ENCODE measurements around the gene RIC1. TPM values are rescaled to one million over a fixed set of nuclear protein-coding genes. Genes with fewer than 3 reads are reported as not detected.

RIC1 gene
- total and polyA plus RNA-seq, 2 of the 8 experiments (the other 6 are each of a cell fraction or from before 2014, with no cell fraction given) = 10.7 to 24.5 TPM

GRCh38 chr9:5715548-5716127 is 86.7 kb downstream of the RIC1 start:
- no peak overlapping the region for H2AFZ ChIP-seq (ENCODE audit: low read length)
- POLR2A ChIA-PET (ENCODE audit: partially characterized antibody) = no interaction called here
- H3K4me3 ChIP-seq (ENCODE audit: extremely low read depth in 1 of 4, insufficient read depth in 2 of 4, low read depth in 3 of 4, low read length in 4 of 4) = no peak overlapping the region
- H3K14ac ChIP-seq (ENCODE audit: insufficient read length) = no peak overlapping the region
- no peak overlapping the region for H2BK5ac ChIP-seq (ENCODE audit: low read depth, low read length)
- no peak overlapping the region for H3K18ac ChIP-seq (ENCODE audit: extremely low read depth, low read length)
- H3K4me2 ChIP-seq (ENCODE audit: insufficient read depth in 1 of 2, low read depth in 2 of 2, low read length in 2 of 2) = no peak overlapping the region
- H3K56ac ChIP-seq (replicated peaks; ENCODE audit: insufficient read length, low read depth, low read length) = no peak overlapping the region
- H2BK15ac ChIP-seq (ENCODE audit: low read length) = no peak overlapping the region
- no peaks in the 10 kb centered on the region for H3K79me2 ChIP-seq (ENCODE audit: control insufficient read depth in 1 of 2, insufficient read depth in 2 of 2, low read length in 2 of 2)
- H2BK120ac ChIP-seq (replicated peaks; ENCODE audit: low read depth, low read length) = no peak overlapping the region
- no peak overlapping the region for H2BK12ac ChIP-seq (ENCODE audit: low read depth, low read length)
- H2BK20ac ChIP-seq (ENCODE audit: low read length) = no peak overlapping the region
- no peak for DNase-seq (ENCODE audit: low read depth in 1 of 2, low spot score in 2 of 2)
- H3K27ac ChIP-seq (ENCODE audit: low read depth, low read length) = no peak overlapping the region
- no peak overlapping the region for H4K8ac ChIP-seq (ENCODE audit: extremely low read depth, insufficient read depth, low read length)
- CTCF ChIA-PET (ENCODE audit: partially characterized antibody) = interaction anchor here (1.0 to 1.7 kb wide), 3 partner anchors 11 to 19 kb away, joined by 4 to 6 read pairs (median 6); no protein-coding TSS in a partner anchor
- no peaks in the 10 kb centered on the region for H3K4me1 ChIP-seq (replicated peaks in 1 of 4; ENCODE audit: control insufficient read depth in 3 of 4, insufficient read depth in 4 of 4, low read length in 3 of 4)
- H3K9ac ChIP-seq (replicated peaks in 1 of 4; ENCODE audit: extremely low read depth in 1 of 4, low read depth in 3 of 4, low read length in 3 of 4) = no peak overlapping the region
- H3K36me3 ChIP-seq (ENCODE audit: control insufficient read depth in 2 of 4, insufficient read depth in 4 of 4, low read length in 3 of 4) = peaks cover 0 to 9% (median 0%) of the 10 kb centered on the region in 4 experiments; a peak in 3 of 8 replicates
- 88% methylated on average over 5 of the region's 5 CpGs; no CpG with 5 or more reads in 1 of the 2 experiments for WGBS, 2 experiments (ENCODE audit: extremely low coverage in 1 of 2, insufficient coverage in 1 of 2, insufficient read length in 1 of 2, insufficient replicate concordance in 2 of 2, low coverage in 1 of 2, low lambda C conversion rate in 2 of 2, missing lambda C conversion rate in 1 of 2)
- H3K4ac ChIP-seq (replicated peaks; ENCODE audit: insufficient read length, low read depth, low read length) = no peak overlapping the region
- TF ChIP-seq GTF2F1 (IDR thresholded peaks at IDR 0.05; ENCODE audit: borderline replicate concordance, low read depth, low read length) (no peak), NRF1 (IDR thresholded peaks at IDR 0.05; ENCODE audit: low read depth, low read length) (no peak), FOSL1 (IDR thresholded peaks at IDR 0.05; ENCODE audit: insufficient read depth, low read depth, low read length) (no peak), SP2 (IDR thresholded peaks at IDR 0.05; ENCODE audit: low read length) (no peak), RNF2 (IDR thresholded peaks at IDR 0.05; ENCODE audit: borderline replicate concordance, low read depth, low read length, missing control alignments, poor library complexity, severe bottlenecking) (no peak), TCF12 (IDR thresholded peaks at IDR 0.05; ENCODE audit: low read depth, low read length) (no peak), SIX5 (IDR thresholded peaks at IDR 0.05; ENCODE audit: low read depth, low read length) (no peak), TBP (IDR thresholded peaks at IDR 0.05; ENCODE audit: low read depth, low read length) (no peak), USF2 (IDR thresholded peaks at IDR 0.05; ENCODE audit: low read length) (no peak), SUZ12 (IDR thresholded peaks at IDR 0.05; ENCODE audit: low read length) (no peak), JUN (IDR thresholded peaks at IDR 0.05; ENCODE audit: low read depth, low read length) (no peak), SP1 (IDR thresholded peaks at IDR 0.05; ENCODE audit: low read depth, low read length) (no peak)
- no peak overlapping the region for H2AK5ac ChIP-seq (ENCODE audit: low read depth, low read length)
- H3K23me2 ChIP-seq (ENCODE audit: low read depth, low read length) = no peaks in the 10 kb centered on the region
- no peak overlapping the region for H3K23ac ChIP-seq (ENCODE audit: insufficient read length)
- FAIRE-seq = no peak
- no peaks in the 10 kb centered on the region for H3K79me1 ChIP-seq (ENCODE audit: low read depth, low read length)
- no peaks in the 10 kb centered on the region for H3K27me3 ChIP-seq (replicated peaks in 1 of 4; ENCODE audit: control insufficient read depth in 3 of 4, extremely low read depth in 1 of 4, insufficient read depth in 3 of 4, low read length in 3 of 4)
- peaks cover 0 to 2% of the 10 kb centered on the region in 2 experiments for H4K20me1 ChIP-seq (replicated peaks in 1 of 2; ENCODE audit: control insufficient read depth in 1 of 2, insufficient read depth in 2 of 2, low read length in 2 of 2)
- no peaks in the 10 kb centered on the region for H3K9me3 ChIP-seq (ENCODE audit: insufficient read depth in 2 of 2, low read depth in 1 of 2, low read length in 1 of 2)
- H4K91ac ChIP-seq (replicated peaks; ENCODE audit: insufficient read length, low read length) = no peak overlapping the region
- no peak overlapping the region for H4K5ac ChIP-seq (ENCODE audit: insufficient read length, low read depth, low read length)
